ENCODE measurements around the gene EGFL6. TPM values are rescaled to one million over a fixed set of nuclear protein-coding genes. Genes with fewer than 3 reads are reported as not detected.

The EGFL6 gene
- total RNA-seq (86.4 TPM), polyA plus RNA-seq (ENCODE audit: insufficient read depth in 1 of 8, insufficient read length in 8 of 8, low replicate concordance in 1 of 8) (100 to 1,000 TPM in 4 of 8 donors, 10 to 100 TPM in 4; 74.1 to 172 (median 101) TPM)
- long read RNA-seq, donor 1, transcript EGFL6-201 (12 exons, 2,398 nt), result major isoform, 9 of 45 reads
- long read RNA-seq, donor 1, transcript EGFL6-202 (12 exons, 2,385 nt), result minor isoform, 6 of 45 reads
- long read RNA-seq, donor 1, partial matches to known transcripts, result 30 of 45 reads
- long read RNA-seq, donor 1, other reads (novel, unspliced or antisense), result 0 of 45 reads
- long read RNA-seq, donor 2, partial matches to known transcripts, result 21 of 24 reads
- long read RNA-seq, donor 2, other reads (novel, unspliced or antisense), result 0 of 24 reads
- long read RNA-seq, donor 3, transcript EGFL6-201 (12 exons, 2,398 nt), result major isoform, 14 of 25 reads
- long read RNA-seq, donor 3, partial matches to known transcripts, result 10 of 25 reads
- long read RNA-seq, donor 3, other reads (novel, unspliced or antisense), result 0 of 25 reads
- long read RNA-seq, donor 4, transcript EGFL6-201 (12 exons, 2,398 nt), result major isoform, 5 of 35 reads
- long read RNA-seq, donor 4, partial matches to known transcripts, result 26 of 35 reads
- long read RNA-seq, donor 4, other reads (novel, unspliced or antisense), result 0 of 35 reads
- long read RNA-seq, donor 5, transcript EGFL6-201 (12 exons, 2,398 nt), result major isoform, 39 of 272 reads
- long read RNA-seq, donor 5, transcript EGFL6-202 (12 exons, 2,385 nt), result minor isoform, 18 of 272 reads
- long read RNA-seq, donor 5, partial matches to known transcripts, result 215 of 272 reads
- long read RNA-seq, donor 5, other reads (novel, unspliced or antisense), result 0 of 272 reads
- long read RNA-seq, donor 6, transcript EGFL6-201 (12 exons, 2,398 nt), result major isoform, 16 of 113 reads
- long read RNA-seq, donor 6, transcript EGFL6-202 (12 exons, 2,385 nt), result minor isoform, 12 of 113 reads
- long read RNA-seq, donor 6, partial matches to known transcripts, result 85 of 113 reads
- long read RNA-seq, donor 6, other reads (novel, unspliced or antisense), result 0 of 113 reads
- long read RNA-seq, donor 7, transcript EGFL6-202 (12 exons, 2,385 nt), result minor isoform, 15 of 164 reads
- long read RNA-seq, donor 7, transcript EGFL6-201 (12 exons, 2,398 nt), result major isoform, 20 of 164 reads
- long read RNA-seq, donor 7, partial matches to known transcripts, result 129 of 164 reads
- long read RNA-seq, donor 7, other reads (novel, unspliced or antisense), result 0 of 164 reads
- long read RNA-seq, donor 8, transcript EGFL6-202 (12 exons, 2,385 nt), result major isoform, 9 of 30 reads
- long read RNA-seq, donor 8, partial matches to known transcripts, result 21 of 30 reads
- long read RNA-seq, donor 8, other reads (novel, unspliced or antisense), result 0 of 30 reads
- long read RNA-seq, donor 9, transcript EGFL6-201 (12 exons, 2,398 nt), result major isoform, 7 of 47 reads
- long read RNA-seq, donor 9, partial matches to known transcripts, result 37 of 47 reads
- long read RNA-seq, donor 9, other reads (novel, unspliced or antisense), result 0 of 47 reads
- long read RNA-seq, donor 10, transcript EGFL6-201 (12 exons, 2,398 nt), result major isoform, 26 of 320 reads
- long read RNA-seq, donor 10, transcript EGFL6-202 (12 exons, 2,385 nt), result minor isoform, 10 of 320 reads
- long read RNA-seq, donor 10, partial matches to known transcripts, result 284 of 320 reads
- long read RNA-seq, donor 10, other reads (novel, unspliced or antisense), result 0 of 320 reads
- long read RNA-seq, donor 11, transcript EGFL6-201 (12 exons, 2,398 nt), result major isoform, 20 of 75 reads
- long read RNA-seq, donor 11, transcript EGFL6-202 (12 exons, 2,385 nt), result minor isoform, 7 of 75 reads
- long read RNA-seq, donor 11, partial matches to known transcripts, result 48 of 75 reads
- long read RNA-seq, donor 11, other reads (novel, unspliced or antisense), result 0 of 75 reads

- H3K36me3 ChIP-seq (ENCODE audit: control insufficient read depth, insufficient read depth, low read length), result no peaks in the 10 kb centered on the region
- peaks cover 49% of the 10 kb centered on the region for H3K27me3 ChIP-seq (ENCODE audit: control insufficient read depth, insufficient read depth, low read length)
- H3K4me3 ChIP-seq (ENCODE audit: low read length), result peak within 1 kb of the TSS; percentile 46
- no peaks in the 10 kb centered on the region for H3K9me3 ChIP-seq (replicated peaks; ENCODE audit: control insufficient read depth, low read depth, low read length)
- DNase-seq, result peak; percentile 46
- H3K27ac ChIP-seq (ENCODE audit: low read length), result peak within 1 kb of the TSS; percentile 32
- 11% methylated on average over 52 of the region's 57 CpGs for WGBS (ENCODE audit: insufficient coverage)
- H3K4me1 ChIP-seq (ENCODE audit: control insufficient read depth, insufficient read depth, low read length), result peaks cover 3% of the 10 kb centered on the region
These were observed at the start of gene EGFL6 for GRCh38 chrX:13569479-13570260. Gene EGFL6, plus strand, starts transcription at chrX:13569601. Its CDS starts 261 bp downstream, at chrX:13569862.

GRCh38 chrX:13520351-13520750 lies 49.0 kb upstream of the EGFL6 start:
- peak overlapping the region; percentile 60 for H3K27ac ChIP-seq (ENCODE audit: low read length)
- H3K4me1 ChIP-seq (ENCODE audit: control insufficient read depth, insufficient read depth, low read length), result no peaks in the 10 kb centered on the region
- H3K4me3 ChIP-seq (ENCODE audit: low read length), result no peak overlapping the region
- no CpG with 5 or more reads among the region's 2 CpGs for WGBS (ENCODE audit: insufficient coverage)
- peak; percentile 84 for DNase-seq
- no peaks in the 10 kb centered on the region for H3K9me3 ChIP-seq (replicated peaks; ENCODE audit: control insufficient read depth, low read depth, low read length)
- peaks cover 32% of the 10 kb centered on the region for H3K27me3 ChIP-seq (ENCODE audit: control insufficient read depth, insufficient read depth, low read length)
- H3K36me3 ChIP-seq (ENCODE audit: control insufficient read depth, insufficient read depth, low read length), result no peaks in the 10 kb centered on the region

- WGBS (ENCODE audit: insufficient coverage), result no CpG with 5 or more reads among the region's 2 CpGs
- no peaks in the 10 kb centered on the region for H3K36me3 ChIP-seq (ENCODE audit: control insufficient read depth, insufficient read depth, low read length)
- no peak overlapping the region for H3K4me3 ChIP-seq (ENCODE audit: low read length)
- peak overlapping the region; percentile 85 for H3K27ac ChIP-seq (ENCODE audit: low read length)
- H3K9me3 ChIP-seq (replicated peaks; ENCODE audit: control insufficient read depth, low read depth, low read length), result no peaks in the 10 kb centered on the region
- H3K4me1 ChIP-seq (ENCODE audit: control insufficient read depth, insufficient read depth, low read length), result no peaks in the 10 kb centered on the region
- H3K27me3 ChIP-seq (ENCODE audit: control insufficient read depth, insufficient read depth, low read length), result peaks cover 31% of the 10 kb centered on the region
- peak; percentile 91 for DNase-seq
These were observed 48.5 kb upstream of the EGFL6 start for GRCh38 chrX:13520936-13521335.

- Histone ChIP-seq H3K36me3 (ENCODE audit: control insufficient read depth, insufficient read depth, low read length) (no peaks in the 10 kb centered on the region), H3K4me1 (ENCODE audit: control insufficient read depth, insufficient read depth, low read length) (no peaks in the 10 kb centered on the region), H3K9me3 (replicated peaks; ENCODE audit: control insufficient read depth, low read depth, low read length) (no peaks in the 10 kb centered on the region), H3K27ac (ENCODE audit: low read length) (peak overlapping the region; percentile 39), H3K27me3 (ENCODE audit: control insufficient read depth, insufficient read depth, low read length) (peaks cover 20% of the 10 kb centered on the region), H3K4me3 (ENCODE audit: low read length) (no peak overlapping the region)
- whole genome bisulfite sequencing (ENCODE audit: insufficient coverage), result no CpG with 5 or more reads among the region's 1 CpG
- peak; percentile 69 for DNase-seq
These were observed 46.6 kb upstream of the EGFL6 start for GRCh38 chrX:13522811-13523210.

GRCh38 chrX:13533726-13534125 lies 35.7 kb upstream of the EGFL6 start:
- Histone ChIP-seq H3K4me3 (ENCODE audit: low read length) (no peak overlapping the region), H3K27ac (ENCODE audit: low read length) (no peak overlapping the region), H3K4me1 (ENCODE audit: control insufficient read depth, insufficient read depth, low read length) (peaks cover 5% of the 10 kb centered on the region), H3K27me3 (ENCODE audit: control insufficient read depth, insufficient read depth, low read length) (peaks cover 29% of the 10 kb centered on the region), H3K9me3 (replicated peaks; ENCODE audit: control insufficient read depth, low read depth, low read length) (no peaks in the 10 kb centered on the region), H3K36me3 (ENCODE audit: control insufficient read depth, insufficient read depth, low read length) (no peaks in the 10 kb centered on the region)
- 80% methylated on average over 1 of the region's 3 CpGs for WGBS (ENCODE audit: insufficient coverage)
- DNase-seq, result no peak

GRCh38 chrX:13535376-13536165 lies 33.8 kb upstream of the EGFL6 start:
- H3K4me3 ChIP-seq (ENCODE audit: low read length), result no peak overlapping the region
- 85% methylated on average over 2 of the region's 7 CpGs for WGBS (ENCODE audit: insufficient coverage)
- H3K27me3 ChIP-seq (ENCODE audit: control insufficient read depth, insufficient read depth, low read length), result peaks cover 33% of the 10 kb centered on the region
- H3K9me3 ChIP-seq (replicated peaks; ENCODE audit: control insufficient read depth, low read depth, low read length), result no peaks in the 10 kb centered on the region
- no peaks in the 10 kb centered on the region for H3K36me3 ChIP-seq (ENCODE audit: control insufficient read depth, insufficient read depth, low read length)
- H3K4me1 ChIP-seq (ENCODE audit: control insufficient read depth, insufficient read depth, low read length), result peaks cover 8% of the 10 kb centered on the region
- peak; percentile 64 for DNase-seq
- H3K27ac ChIP-seq (ENCODE audit: low read length), result peak overlapping the region; percentile 71

GRCh38 chrX:13536551-13536950 lies 32.9 kb upstream of the EGFL6 start:
- Histone ChIP-seq H3K4me1 (ENCODE audit: control insufficient read depth, insufficient read depth, low read length) (peaks cover 8% of the 10 kb centered on the region), H3K27me3 (ENCODE audit: control insufficient read depth, insufficient read depth, low read length) (peaks cover 38% of the 10 kb centered on the region), H3K36me3 (ENCODE audit: control insufficient read depth, insufficient read depth, low read length) (no peaks in the 10 kb centered on the region), H3K27ac (ENCODE audit: low read length) (peak overlapping the region; percentile 82), H3K4me3 (ENCODE audit: low read length) (no peak overlapping the region), H3K9me3 (replicated peaks; ENCODE audit: control insufficient read depth, low read depth, low read length) (no peaks in the 10 kb centered on the region)
- WGBS (ENCODE audit: insufficient coverage), result no CpG with 5 or more reads among the region's 4 CpGs
- peak; percentile 90 for DNase-seq

- H3K4me1 ChIP-seq (ENCODE audit: control insufficient read depth, insufficient read depth, low read length), result peaks cover 8% of the 10 kb centered on the region
- peaks cover 30% of the 10 kb centered on the region for H3K27me3 ChIP-seq (ENCODE audit: control insufficient read depth, insufficient read depth, low read length)
- 100% methylated on average over 2 of the region's 3 CpGs for WGBS (ENCODE audit: insufficient coverage)
- no peak for DNase-seq
- H3K4me3 ChIP-seq (ENCODE audit: low read length), result no peak overlapping the region
- H3K36me3 ChIP-seq (ENCODE audit: control insufficient read depth, insufficient read depth, low read length), result no peaks in the 10 kb centered on the region
- H3K27ac ChIP-seq (ENCODE audit: low read length), result no peak overlapping the region
- no peaks in the 10 kb centered on the region for H3K9me3 ChIP-seq (replicated peaks; ENCODE audit: control insufficient read depth, low read depth, low read length)
These were observed 31.0 kb upstream of the EGFL6 start for GRCh38 chrX:13538414-13538813.
